Duodenal mucosa (tissue), 2 donors: ENCODE data around the gene YPEL4.
"Not testable (repeated sequence)": the region's sequence is repeated elsewhere in the genome, so short reads cannot be mapped to it uniquely, and the experiment has no call there.

Experiments
- H3K27ac ChIP-seq: one replicate; pipeline ENCODE4 v1.7.0; 2013; ENCODE audit warnings: low read depth, low read length
- H3K27me3 ChIP-seq, 2 donors: one replicate each; pipeline ENCODE4 v1.7.0; 2013; ENCODE audit warnings: low read length in 2 of 2, control low read depth in 1 of 2; ENCODE audit not compliant: insufficient read depth in 2 of 2, control insufficient read depth in 1 of 2
- H3K36me3 ChIP-seq, 2 donors: one replicate each; pipeline ENCODE4 v1.7.0; 2013; ENCODE audit warnings: low read length in 2 of 2, control low read depth in 1 of 2; ENCODE audit not compliant: insufficient read depth in 2 of 2, control insufficient read depth in 1 of 2
- H3K4me1 ChIP-seq, 2 donors: one replicate each; pipeline ENCODE4 v1.7.0; 2013; ENCODE audit warnings: low read length in 2 of 2, control low read depth in 1 of 2; ENCODE audit not compliant: insufficient read depth in 2 of 2, control insufficient read depth in 1 of 2
- H3K4me3 ChIP-seq, 2 donors: one replicate each; pipeline ENCODE4 v1.7.0; 2013; ENCODE audit warnings: low read length in 2 of 2, low read depth in 1 of 2
- H3K9ac ChIP-seq, 2 donors: one replicate each; pipeline ENCODE4 v1.7.0; 2013; ENCODE audit warnings: low read length in 2 of 2, low read depth in 1 of 2
- H3K9me3 ChIP-seq, 2 donors: one replicate each; pipeline ENCODE4 v1.7.0; 2013; ENCODE audit warnings: low read length in 2 of 2, control low read depth in 1 of 2; ENCODE audit not compliant: control insufficient read depth in 1 of 2

YPEL4 gene

DNA sequence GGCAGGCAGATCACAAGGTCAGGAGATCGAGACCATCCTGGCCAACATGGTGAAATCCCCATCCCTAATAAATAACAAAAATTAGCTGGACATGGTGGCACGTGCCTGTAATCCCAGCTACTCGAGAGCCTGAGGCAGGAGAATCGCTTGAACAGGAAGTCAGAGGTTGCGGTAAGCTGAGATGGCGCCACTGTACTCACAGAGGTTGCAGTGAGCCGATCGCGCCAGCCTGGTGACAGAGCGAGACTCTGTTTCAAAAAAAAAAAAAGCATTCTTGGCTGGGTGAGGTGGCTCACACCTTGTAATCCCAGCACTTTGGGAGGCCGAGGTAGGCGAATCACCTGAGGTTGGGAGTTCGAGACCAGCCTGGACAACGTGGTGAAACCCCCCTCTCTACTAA is 2.5 kb upstream of the YPEL4 start:
- H3K9me3 ChIP-seq, H3K4me3 ChIP-seq, H3K36me3 ChIP-seq, H3K27ac ChIP-seq, H3K9ac ChIP-seq: not testable (repeated sequence)
- peaks cover 28 to 30% of the 10 kb centered on the region in 2 donors for H3K27me3 ChIP-seq
- peaks cover 4 to 28% of the 10 kb centered on the region in 2 donors for H3K4me1 ChIP-seq

DNA sequence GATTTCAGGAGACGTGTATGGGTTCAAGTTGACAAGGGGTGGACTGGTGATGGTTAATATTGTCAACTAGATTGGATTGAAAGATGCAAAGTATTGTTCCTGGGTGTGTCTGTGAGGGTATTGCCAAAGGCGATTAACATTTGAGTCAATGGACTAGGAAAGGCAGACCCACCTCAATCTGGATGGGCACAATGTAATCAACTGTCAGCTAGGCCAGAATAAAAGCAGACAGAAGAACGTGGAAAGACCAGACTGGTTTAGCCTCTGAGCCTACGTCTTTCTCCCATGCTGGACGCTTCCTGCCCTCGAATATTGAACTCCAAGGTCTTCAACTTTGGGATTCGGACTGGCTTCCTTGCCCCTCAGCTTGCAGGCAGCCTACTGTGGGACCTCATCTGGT is 1.7 kb upstream of the YPEL4 start:
- no peak overlapping the region for H3K4me3 ChIP-seq
- H3K27ac ChIP-seq: no peak overlapping the region
- H3K9me3 ChIP-seq: no peaks in the 10 kb centered on the region
- H3K4me1 ChIP-seq: peaks cover 0 to 27% of the 10 kb centered on the region in 2 donors
- peaks cover 36 to 38% of the 10 kb centered on the region in 2 donors for H3K27me3 ChIP-seq
- no peaks in the 10 kb centered on the region for H3K36me3 ChIP-seq
- no peak overlapping the region for H3K9ac ChIP-seq

DNA sequence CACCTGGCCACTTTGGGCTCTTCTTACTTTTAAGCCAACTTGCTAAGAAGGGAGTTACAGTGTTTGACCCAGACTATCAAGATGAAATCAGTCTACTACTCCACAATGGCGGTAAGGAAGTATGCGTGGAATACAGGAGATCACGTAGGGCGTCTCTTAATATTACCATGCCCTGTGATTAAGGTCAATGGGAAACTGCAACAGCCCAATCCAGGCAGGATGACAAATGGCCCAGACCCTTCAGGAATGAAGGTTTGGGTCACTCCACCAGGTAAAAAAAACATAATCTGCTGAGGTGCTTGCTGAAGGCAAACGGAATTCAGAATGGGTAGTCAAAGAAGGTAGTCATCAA is 1.0 kb upstream of the YPEL4 start:
- H3K4me3 ChIP-seq: no peak overlapping the region
- no peaks in the 10 kb centered on the region for H3K9me3 ChIP-seq
- H3K9ac ChIP-seq: no peak overlapping the region
- H3K4me1 ChIP-seq: peaks cover 0 to 31% of the 10 kb centered on the region in 2 donors
- H3K27ac ChIP-seq: no peak overlapping the region
- H3K27me3 ChIP-seq: peaks cover 43 to 45% of the 10 kb centered on the region in 2 donors
- no peaks in the 10 kb centered on the region for H3K36me3 ChIP-seq

DNA sequence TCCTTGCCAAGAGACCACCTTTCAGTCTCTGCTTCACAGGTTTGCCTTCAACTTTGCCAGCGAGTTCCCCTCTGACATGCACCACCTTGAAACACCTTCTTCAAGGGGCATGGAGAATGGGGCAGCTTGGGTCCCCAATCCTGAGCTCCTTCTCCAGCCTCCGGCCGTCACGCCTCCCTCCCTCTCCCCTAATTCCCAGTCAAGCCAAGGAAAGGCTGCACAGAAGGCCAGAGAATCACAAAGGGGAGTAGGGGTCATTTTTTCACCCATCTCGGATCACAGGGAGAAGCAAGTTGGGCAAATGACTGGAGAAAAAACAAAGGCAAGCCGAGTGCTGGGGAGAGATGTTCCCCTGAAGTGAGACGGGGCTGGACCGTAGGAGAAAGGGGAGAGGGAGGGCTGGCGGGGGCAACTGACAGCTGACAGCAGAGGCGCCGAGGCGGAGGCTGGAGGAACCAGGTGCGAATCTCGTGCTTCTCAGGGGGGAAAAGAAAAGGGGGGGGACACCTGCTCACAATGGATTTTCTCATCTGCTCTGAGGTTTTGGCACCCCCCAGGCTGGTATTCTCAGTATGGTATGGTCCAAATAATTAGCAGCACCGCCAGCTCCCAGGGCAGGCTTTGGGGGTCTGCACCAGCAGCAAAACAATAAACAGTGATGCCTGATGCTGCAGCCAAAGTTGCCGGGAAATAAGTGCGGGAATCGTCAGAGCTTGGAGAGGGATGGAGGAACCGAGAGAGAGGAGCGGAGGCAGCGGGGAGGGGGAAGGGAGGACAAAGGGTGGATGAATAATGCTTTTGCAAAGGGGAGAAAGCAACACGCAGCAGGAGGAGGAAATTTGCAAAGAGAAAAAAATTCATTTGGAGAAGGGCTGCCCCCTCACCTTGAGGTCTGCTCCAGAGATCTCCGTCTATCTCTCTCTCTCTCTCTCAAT is 644 bp downstream of the YPEL4 start:
- Histone ChIP-seq H3K9ac (peak overlapping the region; percentile 18 to 30), H3K27ac (no peak overlapping the region)

DNA sequence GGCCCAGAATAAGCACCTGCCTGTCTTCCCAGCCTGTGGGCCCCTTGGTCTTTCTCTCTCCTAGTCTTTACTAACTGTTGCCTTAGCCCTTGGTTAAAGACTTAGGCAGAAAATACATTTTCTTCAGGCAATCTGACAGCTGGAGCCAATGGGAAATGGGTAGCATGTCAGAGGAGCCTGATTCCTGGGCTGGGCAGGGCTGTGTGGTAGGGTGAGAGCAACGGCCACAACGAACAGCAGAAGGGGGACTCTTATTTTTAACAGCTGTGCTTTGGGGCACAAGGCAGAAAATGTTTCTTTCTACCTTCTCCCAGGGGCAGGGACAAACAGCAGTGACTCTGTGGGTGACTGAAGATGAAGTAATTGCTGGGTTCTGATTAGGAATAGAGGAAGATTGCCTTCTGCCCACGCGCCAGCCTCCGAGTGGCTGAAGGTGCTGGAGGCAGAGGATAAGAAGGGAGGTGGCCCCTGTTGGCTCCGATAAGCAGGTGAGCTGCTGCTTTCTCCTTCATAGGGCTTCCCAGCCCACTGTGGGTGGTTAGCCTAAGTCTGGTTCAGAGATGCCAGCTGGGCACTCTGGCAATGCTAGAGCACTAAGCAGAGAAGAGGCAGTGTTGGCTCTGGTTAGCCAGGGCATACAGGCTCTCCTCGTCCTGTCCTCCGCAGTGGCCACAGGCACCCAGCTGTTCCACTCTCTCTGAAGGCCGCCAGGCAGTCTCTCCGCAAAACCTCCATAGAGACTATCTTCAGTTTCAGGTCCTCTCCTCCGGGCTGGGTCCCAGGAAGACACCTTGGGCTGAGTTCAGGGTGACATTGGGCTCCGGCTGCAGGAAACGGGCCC is 1.5 kb downstream of the YPEL4 start:
- no peaks in the 10 kb centered on the region for H3K9me3 ChIP-seq
- H3K4me1 ChIP-seq: peaks cover 8 to 43% of the 10 kb centered on the region in 2 donors
- peaks cover 48 to 57% of the 10 kb centered on the region in 2 donors for H3K27me3 ChIP-seq
- no peak overlapping the region for H3K27ac ChIP-seq
- no peak overlapping the region for H3K9ac ChIP-seq
- H3K36me3 ChIP-seq: no peaks in the 10 kb centered on the region
- no peak overlapping the region for H3K4me3 ChIP-seq

More for the DNA sequence above, 644 bp downstream of the YPEL4 start:
- no peaks in the 10 kb centered on the region for H3K36me3 ChIP-seq
- H3K4me1 ChIP-seq: peaks cover 8 to 43% of the 10 kb centered on the region in 2 donors
- H3K27me3 ChIP-seq: peaks cover 48 to 57% of the 10 kb centered on the region in 2 donors
- peak overlapping the region; percentile 52 to 65 for H3K4me3 ChIP-seq
- H3K9me3 ChIP-seq: no peaks in the 10 kb centered on the region

DNA sequence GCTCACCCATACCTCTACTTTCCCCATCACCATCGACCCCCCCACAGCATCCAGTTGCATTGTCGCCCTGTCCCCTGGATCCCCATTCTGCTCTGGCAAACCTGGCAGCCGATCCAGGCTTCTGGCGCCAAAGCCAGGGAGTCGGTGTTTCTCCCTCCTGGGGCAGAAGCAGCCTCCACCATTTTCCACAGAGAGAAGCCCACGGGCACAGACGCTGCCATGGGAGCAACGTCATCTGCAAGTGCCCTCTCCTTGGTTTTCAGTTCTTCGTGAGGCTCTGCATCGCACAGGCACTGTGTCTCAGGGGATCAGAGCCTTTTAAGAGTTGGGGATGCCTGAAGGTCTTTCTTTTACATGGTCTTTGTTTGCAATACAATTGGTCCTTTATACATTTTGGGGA is 2.3 kb downstream of the YPEL4 start:
- no peak overlapping the region for H3K9ac ChIP-seq
- H3K27me3 ChIP-seq: peaks cover 48 to 57% of the 10 kb centered on the region in 2 donors
- peaks cover 8 to 43% of the 10 kb centered on the region in 2 donors for H3K4me1 ChIP-seq

DNA sequence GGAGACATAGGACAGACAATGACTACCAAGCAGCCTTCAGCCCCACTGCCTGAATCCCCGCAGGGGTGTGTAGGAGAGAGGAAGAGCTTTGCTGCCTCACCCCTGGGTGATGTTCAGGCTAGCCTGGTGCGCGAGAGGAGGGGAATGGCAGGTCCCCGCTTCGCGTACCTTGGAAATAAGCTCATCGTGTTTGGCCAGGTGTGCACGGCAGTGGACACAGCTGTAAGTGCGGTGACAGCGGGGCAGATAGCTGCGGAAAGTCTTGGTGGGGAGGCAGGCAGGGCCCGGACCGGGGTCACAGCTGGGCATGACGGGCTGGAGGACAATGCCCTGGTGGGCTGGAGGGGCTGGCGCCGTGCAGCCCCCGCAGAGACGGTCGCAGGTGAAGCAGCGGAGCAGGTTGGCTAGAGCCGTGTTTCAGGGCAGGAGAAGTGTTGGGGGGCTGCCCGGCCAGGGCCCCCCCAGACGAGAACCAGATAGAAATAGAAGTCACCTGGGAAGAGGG is 2.9 kb downstream of the YPEL4 start:
- peaks cover 48 to 57% of the 10 kb centered on the region in 2 donors for H3K27me3 ChIP-seq
- H3K9me3 ChIP-seq: no peaks in the 10 kb centered on the region
- H3K4me1 ChIP-seq: peaks cover 8 to 43% of the 10 kb centered on the region in 2 donors
- H3K9ac ChIP-seq: no peak overlapping the region
- no peak overlapping the region for H3K27ac ChIP-seq
- H3K36me3 ChIP-seq: no peaks in the 10 kb centered on the region
- no peak overlapping the region for H3K4me3 ChIP-seq

More for the DNA sequence above, 2.3 kb downstream of the YPEL4 start:
- H3K27ac ChIP-seq: no peak overlapping the region
- H3K4me3 ChIP-seq: no peak overlapping the region
- no peaks in the 10 kb centered on the region for H3K9me3 ChIP-seq
- H3K36me3 ChIP-seq: no peaks in the 10 kb centered on the region

DNA sequence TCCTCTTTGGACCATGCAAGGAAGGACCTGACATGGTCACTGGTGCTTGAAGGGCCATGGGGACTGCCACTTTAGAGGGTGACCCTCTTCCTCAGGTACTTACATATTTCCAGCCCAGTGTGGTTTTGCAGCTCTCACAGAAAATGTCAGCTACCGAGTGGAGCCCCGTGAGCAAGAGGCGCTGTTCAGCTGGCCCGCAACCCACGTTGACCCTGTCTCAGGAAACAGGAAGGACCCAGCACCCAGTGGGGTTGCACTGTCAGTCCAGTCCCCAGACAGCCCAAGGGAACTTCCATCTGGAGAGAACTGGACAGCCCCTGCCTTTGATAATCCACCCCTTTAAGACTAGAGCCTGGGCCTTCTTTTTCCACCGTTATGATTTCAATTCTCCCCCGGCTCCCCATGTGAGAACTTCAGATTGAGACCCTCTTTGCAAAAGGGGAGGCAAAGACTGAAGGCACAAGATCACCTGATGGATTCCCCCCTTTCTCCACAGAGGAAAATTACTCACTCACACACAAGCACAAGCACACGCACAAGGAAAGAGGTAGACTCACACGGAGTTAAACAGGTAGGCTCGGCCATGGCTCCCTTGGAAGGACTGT is 3.4 kb downstream of the YPEL4 start:
- Histone ChIP-seq H3K36me3 (no peaks in the 10 kb centered on the region), H3K9ac (no peak overlapping the region), H3K4me3 (no peak overlapping the region), H3K4me1 (peaks cover 8 to 43% of the 10 kb centered on the region in 2 donors), H3K9me3 (no peaks in the 10 kb centered on the region), H3K27me3 (peaks cover 48 to 57% of the 10 kb centered on the region in 2 donors), H3K27ac (no peak overlapping the region)

DNA sequence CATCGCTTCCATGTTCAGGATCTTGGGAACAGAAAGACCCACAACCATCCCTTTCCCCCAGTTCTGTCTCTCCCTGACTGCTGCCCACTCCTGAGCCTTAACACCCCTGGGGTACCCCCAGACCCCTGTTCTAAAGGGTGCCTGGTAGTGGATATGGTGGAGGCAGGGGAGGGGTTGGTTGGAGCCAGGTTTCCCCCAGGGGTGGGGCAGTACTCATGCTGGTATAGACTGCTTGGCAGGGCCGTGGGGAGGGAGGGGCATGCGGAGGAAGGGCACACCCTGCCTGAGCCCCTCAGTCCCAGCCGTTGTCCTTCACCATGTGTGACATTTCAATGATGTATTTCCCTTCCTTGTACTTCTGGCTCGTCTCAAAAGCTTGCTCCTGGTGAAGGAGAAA is 4.0 kb downstream of the YPEL4 start:
- Histone ChIP-seq H3K27ac (no peak overlapping the region), H3K4me1 (peaks cover 8 to 43% of the 10 kb centered on the region in 2 donors), H3K4me3 (no peak overlapping the region), H3K27me3 (peaks cover 48 to 57% of the 10 kb centered on the region in 2 donors), H3K9ac (no peak overlapping the region), H3K36me3 (no peaks in the 10 kb centered on the region), H3K9me3 (no peaks in the 10 kb centered on the region)
